Activated CD8-positive, alpha-beta T cell treated with anti-CD3 and anti-CD28 coated beads, Interleukin-2, amount 10 ng/mL, durations not matched to agents 7 days and 5 days (primary cell): Measurements from ENCODE around the gene PEAR1. TPM values are rescaled to one million over a fixed set of nuclear protein-coding genes. Genes with fewer than 3 reads are reported as not detected.

Experiments used
- ATAC-seq: fragments of 150-1000 bp; cut with Tn5 transposase; one replicate; pipeline ENCODE4 v1.10.0; 2021; ENCODE audit warnings: moderate library complexity
- CTCF ChIA-PET: fragments of 350-600 bp; sonication (Branson Sonifier 250); formaldehyde crosslinking; loops from one replicate; lab custom pipeline; 2021; ENCODE audit warnings: antibody characterized with exemption; lab: Charles Lee
- POLR2A ChIA-PET: fragments of 350-600 bp; sonication (Branson Sonifier 250); formaldehyde crosslinking; loops from one replicate; lab custom pipeline; 2021; ENCODE audit warnings: antibody characterized with exemption; lab: Charles Lee
- DNase-seq: peaks from one replicate; pipeline ENCODE4 v3.0.0-alpha.2; 2020
- H3K27ac Mint-ChIP-seq: one replicate; pipeline ENCODE4 v1.8.0; 2021; ENCODE audit warnings: mild to moderate bottlenecking, mixed read lengths
- H3K27me3 Mint-ChIP-seq: one replicate; pipeline ENCODE4 v1.8.0; 2021; ENCODE audit warnings: low read depth, mixed read lengths
- H3K36me3 Mint-ChIP-seq: one replicate; pipeline ENCODE4 v1.8.0; 2021; ENCODE audit warnings: low read depth, mixed read lengths
- H3K4me1 Mint-ChIP-seq: one replicate; pipeline ENCODE4 v1.8.0; 2021; ENCODE audit warnings: low read depth, mixed read lengths
- H3K4me3 Mint-ChIP-seq: one replicate; pipeline ENCODE4 v1.8.0; 2021; ENCODE audit warnings: mild to moderate bottlenecking, mixed read lengths
- H3K9me3 Mint-ChIP-seq: one replicate; pipeline ENCODE4 v1.8.0; 2022; ENCODE audit warnings: mixed read lengths; ENCODE audit not compliant: insufficient read depth
- total RNA-seq, 2 experiments: library from RNA; stranded (reverse); gene quantifications; one replicate each; pipeline ENCODE4 v1.2.3, GENCODE V29; 2021

The PEAR1 gene
- total RNA-seq, 2 experiments from 2014 or later = 0.21 to 0.40 TPM

- no peak for ATAC-seq
- no peak for DNase-seq
- no peak overlapping the region for H3K4me3 Mint-ChIP-seq
- POLR2A ChIA-PET = interaction anchor here (0.8 kb wide), 1 partner anchor 31 kb away, joined by 3 read pairs; no protein-coding TSS in a partner anchor
- no peaks in the 10 kb centered on the region for H3K36me3 Mint-ChIP-seq
- CTCF ChIA-PET = interaction anchor here (1.2 kb wide), 1 partner anchor 25 kb away, joined by 4 read pairs; no protein-coding TSS in a partner anchor
- no peak overlapping the region for H3K27ac Mint-ChIP-seq
- peaks cover 43% of the 10 kb centered on the region for H3K27me3 Mint-ChIP-seq
- H3K9me3 Mint-ChIP-seq = no peaks in the 10 kb centered on the region
- peaks cover 22% of the 10 kb centered on the region for H3K4me1 Mint-ChIP-seq
These were observed 37.9 kb downstream of the PEAR1 start for GRCh38 chr1:156931211-156931952.

DNA sequence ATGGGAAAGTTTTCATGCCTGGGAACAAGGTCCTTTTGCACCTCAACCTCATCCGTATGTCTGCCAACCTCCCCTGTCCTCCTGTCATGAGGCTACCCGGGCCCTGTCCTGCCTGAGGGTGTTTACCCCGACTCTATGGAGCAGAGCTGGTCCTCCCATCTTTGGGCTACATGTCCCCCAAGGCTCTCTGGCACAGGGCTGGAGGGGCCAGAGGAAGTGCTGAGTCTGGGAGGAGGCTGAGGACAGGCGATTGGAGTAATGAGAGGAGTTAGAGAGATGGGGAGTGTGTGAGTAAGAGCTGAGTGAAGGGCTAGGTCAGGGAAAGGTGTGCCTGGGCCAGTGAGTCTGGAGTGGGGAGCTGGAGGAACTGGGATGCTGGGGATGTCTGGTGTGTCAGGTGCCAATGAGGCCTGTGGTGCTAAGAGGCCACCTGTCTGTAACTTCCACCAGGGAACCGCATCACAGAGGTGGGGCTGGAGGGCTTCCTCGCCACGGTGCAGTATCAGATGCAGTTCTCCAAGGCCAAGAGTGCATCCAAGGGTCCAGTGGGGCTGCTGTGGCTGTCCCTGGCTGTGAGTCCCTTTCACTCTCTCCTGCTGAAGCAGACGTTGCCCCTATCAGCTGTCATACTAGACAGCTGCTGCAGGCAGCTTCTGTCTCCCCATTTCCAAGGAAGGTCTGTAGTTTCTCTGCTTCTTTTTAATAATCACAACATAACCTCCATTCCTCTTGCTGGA, 38.6 kb downstream of the PEAR1 start:
- H3K4me1 Mint-ChIP-seq = peaks cover 15% of the 10 kb centered on the region
- H3K4me3 Mint-ChIP-seq = no peak overlapping the region
- no peaks in the 10 kb centered on the region for H3K9me3 Mint-ChIP-seq
- POLR2A ChIA-PET = interaction anchor here (0.8 kb wide), 1 partner anchor 32 kb away, joined by 3 read pairs; no protein-coding TSS in a partner anchor
- DNase-seq = no peak
- no peak for ATAC-seq
- H3K27ac Mint-ChIP-seq = no peak overlapping the region
- peaks cover 41% of the 10 kb centered on the region for H3K27me3 Mint-ChIP-seq
- no peaks in the 10 kb centered on the region for H3K36me3 Mint-ChIP-seq
- CTCF ChIA-PET = no interaction called here

DNA sequence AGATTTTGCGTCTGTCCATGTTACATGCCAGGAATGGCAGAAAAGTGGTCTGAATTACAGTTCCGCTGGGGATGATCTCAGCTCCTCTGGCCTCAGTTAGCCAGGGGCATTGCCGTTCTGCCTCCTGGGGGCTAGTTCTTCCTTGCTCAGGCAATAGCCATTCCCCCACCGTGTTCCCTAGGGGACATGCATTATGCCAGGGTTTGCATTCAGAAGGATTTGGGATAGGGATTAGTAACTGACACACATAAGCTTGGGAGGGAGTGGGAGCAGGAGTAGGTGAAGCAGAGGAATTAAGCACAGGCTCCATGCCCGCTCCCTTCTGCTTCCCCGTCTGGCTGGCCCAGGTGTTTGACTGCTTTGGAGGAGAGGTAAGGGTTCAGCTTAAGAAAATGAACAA, 39.6 kb downstream of the PEAR1 start:
- ChIA-PET CTCF (interaction anchor here (1.0 to 1.4 kb wide), 3 partner anchors 22 to 243 kb away, joined by 3 to 5 read pairs (median 4); no protein-coding TSS in a partner anchor), POLR2A (no interaction called here)
- Mint-ChIP-seq H3K4me1 (peaks cover 7% of the 10 kb centered on the region), H3K36me3 (no peaks in the 10 kb centered on the region), H3K27me3 (peaks cover 33% of the 10 kb centered on the region), H3K27ac (no peak overlapping the region), H3K9me3 (no peaks in the 10 kb centered on the region), H3K4me3 (no peak overlapping the region)
- no peak for DNase-seq
- no peak for ATAC-seq

GRCh38 chr1:156935505-156936128, 42.1 kb downstream of the PEAR1 start:
- ChIA-PET CTCF (interaction anchor here (2.0 kb wide), 1 partner anchor 24 kb away, joined by 4 read pairs; no protein-coding TSS in a partner anchor), POLR2A (no interaction called here)
- DNase-seq (no peak), ATAC-seq (no peak)
- Mint-ChIP-seq H3K27ac (no peak overlapping the region), H3K4me3 (no peak overlapping the region), H3K36me3 (no peaks in the 10 kb centered on the region), H3K27me3 (peaks cover 17% of the 10 kb centered on the region), H3K4me1 (peaks cover 5% of the 10 kb centered on the region), H3K9me3 (no peaks in the 10 kb centered on the region)

DNA sequence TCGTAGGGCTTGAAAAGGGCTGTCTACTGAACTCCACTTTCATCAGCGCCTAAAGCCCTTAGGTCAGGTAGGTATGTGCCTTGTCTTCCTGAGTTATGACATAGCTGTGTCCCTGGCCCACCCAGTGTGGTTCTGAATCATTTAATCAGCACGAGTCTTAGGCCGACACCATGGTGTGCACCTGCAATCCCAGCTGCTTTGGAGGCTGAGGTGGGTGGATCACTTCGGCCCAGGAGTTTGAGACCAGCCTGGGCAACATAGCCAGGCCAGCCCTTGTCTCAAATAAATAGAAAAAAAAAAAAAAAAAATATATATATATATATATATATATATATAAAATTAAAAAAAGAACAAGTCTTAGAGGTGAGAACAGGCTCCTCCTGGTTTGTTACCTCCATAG, 42.7 kb downstream of the PEAR1 start:
- ATAC-seq = no peak
- peaks cover 5% of the 10 kb centered on the region for H3K4me1 Mint-ChIP-seq
- no peak overlapping the region for H3K4me3 Mint-ChIP-seq
- H3K9me3 Mint-ChIP-seq = no peaks in the 10 kb centered on the region
- no peak overlapping the region for H3K27ac Mint-ChIP-seq
- DNase-seq = no peak
- H3K27me3 Mint-ChIP-seq = peaks cover 11% of the 10 kb centered on the region
- no peaks in the 10 kb centered on the region for H3K36me3 Mint-ChIP-seq
- ChIA-PET CTCF (interaction anchor here (1.3 to 2.0 kb wide), 3 partner anchors 9 to 246 kb away, joined by 3 to 12 read pairs (median 4); no protein-coding TSS in a partner anchor), POLR2A (no interaction called here)

GRCh38 chr1:156936721-156937220, 43.3 kb downstream of the PEAR1 start:
- no peak overlapping the region for H3K4me3 Mint-ChIP-seq
- ATAC-seq = no peak
- DNase-seq = no peak
- H3K4me1 Mint-ChIP-seq = no peaks in the 10 kb centered on the region
- no peaks in the 10 kb centered on the region for H3K36me3 Mint-ChIP-seq
- ChIA-PET POLR2A (no interaction called here), CTCF (interaction anchor here (1.3 to 2.0 kb wide), 4 partner anchors 10 to 247 kb away, joined by 3 to 12 read pairs (median 4); no protein-coding TSS in a partner anchor)
- H3K27me3 Mint-ChIP-seq = peaks cover 7% of the 10 kb centered on the region
- no peaks in the 10 kb centered on the region for H3K9me3 Mint-ChIP-seq
- H3K27ac Mint-ChIP-seq = no peak overlapping the region

GRCh38 chr1:156937883-156938282, 44.4 kb downstream of the PEAR1 start:
- ATAC-seq = no peak
- Mint-ChIP-seq H3K4me3 (no peak overlapping the region), H3K36me3 (no peaks in the 10 kb centered on the region), H3K27ac (no peak overlapping the region), H3K4me1 (no peaks in the 10 kb centered on the region), H3K27me3 (no peaks in the 10 kb centered on the region), H3K9me3 (no peaks in the 10 kb centered on the region)
- CTCF ChIA-PET = interaction anchor here (1.3 to 2.0 kb wide), 4 partner anchors 10 to 248 kb away, joined by 3 to 12 read pairs (median 4); no protein-coding TSS in a partner anchor
- DNase-seq = no peak
- POLR2A ChIA-PET = no interaction called here

- Mint-ChIP-seq H3K27ac (no peak overlapping the region), H3K9me3 (no peaks in the 10 kb centered on the region), H3K4me3 (no peak overlapping the region), H3K4me1 (no peaks in the 10 kb centered on the region), H3K27me3 (no peaks in the 10 kb centered on the region), H3K36me3 (no peaks in the 10 kb centered on the region)
- POLR2A ChIA-PET = no interaction called here
- ATAC-seq (no peak), DNase-seq (no peak)
- CTCF ChIA-PET = no interaction called here
These were observed 45.3 kb downstream of the PEAR1 start for GRCh38 chr1:156938813-156939212.

GRCh38 chr1:156939786-156940334, 46.3 kb downstream of the PEAR1 start:
- Mint-ChIP-seq H3K4me3 (no peak overlapping the region), H3K9me3 (no peaks in the 10 kb centered on the region), H3K4me1 (no peaks in the 10 kb centered on the region), H3K36me3 (no peaks in the 10 kb centered on the region), H3K27me3 (no peaks in the 10 kb centered on the region), H3K27ac (no peak overlapping the region)
- ChIA-PET CTCF (no interaction called here), POLR2A (no interaction called here)
- DNase-seq (no peak), ATAC-seq (no peak)

DNA sequence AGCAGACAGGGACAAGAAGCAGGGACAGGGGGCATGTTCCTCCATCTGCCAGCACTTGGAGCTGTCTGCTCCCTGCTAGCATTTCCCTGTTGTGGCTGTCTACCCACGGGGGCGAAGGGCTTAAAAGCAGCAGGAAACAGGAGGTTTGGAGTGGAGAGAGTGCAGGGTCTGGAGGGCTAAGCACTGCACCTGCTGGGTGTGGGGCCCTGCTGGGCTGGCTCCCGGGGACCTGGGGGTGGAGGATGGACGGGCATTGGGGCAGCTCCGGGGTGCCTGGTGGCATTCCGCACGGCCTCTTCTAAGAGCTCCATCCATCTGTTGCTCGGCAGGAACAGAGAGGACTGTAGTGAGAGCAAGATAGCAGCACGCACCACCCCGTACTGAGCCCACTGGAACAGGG, 48.2 kb downstream of the PEAR1 start:
- ATAC-seq = no peak
- no peaks in the 10 kb centered on the region for H3K4me1 Mint-ChIP-seq

DNA sequence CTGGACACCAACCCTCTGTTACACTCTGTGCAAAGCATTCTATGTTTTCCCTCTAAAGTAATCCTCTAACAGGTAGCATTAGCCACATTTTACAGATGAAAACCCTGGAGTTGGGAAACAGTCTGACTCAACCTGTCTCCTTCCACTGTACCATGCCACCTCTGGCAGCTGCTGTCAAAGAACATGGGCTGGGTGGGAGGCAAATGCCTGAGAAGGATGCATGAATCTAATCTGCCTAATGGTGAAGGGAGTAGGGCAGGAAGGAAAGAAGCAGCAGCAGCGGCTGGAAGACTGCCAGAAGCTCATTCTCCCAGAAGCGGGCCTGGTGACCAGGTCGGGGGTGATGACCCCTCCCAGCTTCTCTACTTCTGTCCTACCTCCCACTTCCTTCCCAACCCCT, 48.7 kb downstream of the PEAR1 start:
- ChIA-PET POLR2A (no interaction called here), CTCF (no interaction called here)
- no peak overlapping the region for H3K27ac Mint-ChIP-seq

More for the DNA sequence above, 48.2 kb downstream of the PEAR1 start:
- CTCF ChIA-PET = no interaction called here
- Mint-ChIP-seq H3K9me3 (no peaks in the 10 kb centered on the region), H3K27me3 (no peaks in the 10 kb centered on the region), H3K36me3 (no peaks in the 10 kb centered on the region), H3K4me3 (no peak overlapping the region), H3K27ac (no peak overlapping the region)
- DNase-seq = no peak
- POLR2A ChIA-PET = no interaction called here

More for the DNA sequence above, 48.7 kb downstream of the PEAR1 start:
- H3K4me3 Mint-ChIP-seq = no peak overlapping the region
- H3K9me3 Mint-ChIP-seq = no peaks in the 10 kb centered on the region
- no peaks in the 10 kb centered on the region for H3K36me3 Mint-ChIP-seq
- H3K4me1 Mint-ChIP-seq = no peaks in the 10 kb centered on the region
- no peak for ATAC-seq
- no peaks in the 10 kb centered on the region for H3K27me3 Mint-ChIP-seq
- no peak for DNase-seq
